Glutamatergic neuron (in vitro differentiated cells): ENCODE measurements around the gene GJB4. TPM values are rescaled to one million over a fixed set of nuclear protein-coding genes. Genes with fewer than 3 reads are reported as not detected.

Experiments
- DNase-seq: peaks from one replicate; pipeline ENCODE4 v3.0.0; 2022
- H3K27ac Mint-ChIP-seq: one replicate; pipeline ENCODE4 v1.8.0; 2020; ENCODE audit warnings: mild to moderate bottlenecking, mixed read lengths, inconsistent platforms; ENCODE audit not compliant: unreplicated experiment
- H3K27me3 Mint-ChIP-seq: one replicate; pipeline ENCODE4 v1.8.0; 2020; ENCODE audit warnings: mild to moderate bottlenecking, moderate library complexity, mixed read lengths, inconsistent platforms; ENCODE audit not compliant: unreplicated experiment
- H3K36me3 Mint-ChIP-seq: one replicate; pipeline ENCODE4 v1.8.0; 2020; ENCODE audit warnings: mild to moderate bottlenecking, mixed read lengths, inconsistent platforms; ENCODE audit not compliant: unreplicated experiment
- H3K4me1 Mint-ChIP-seq: one replicate; pipeline ENCODE4 v1.8.0; 2020; ENCODE audit warnings: mild to moderate bottlenecking, low read depth, mixed read lengths, inconsistent platforms; ENCODE audit not compliant: unreplicated experiment
- H3K4me3 Mint-ChIP-seq: one replicate; pipeline ENCODE4 v1.8.0; 2020; ENCODE audit warnings: mild to moderate bottlenecking, mixed read lengths, inconsistent platforms; ENCODE audit not compliant: unreplicated experiment
- H3K9me3 Mint-ChIP-seq: one replicate; pipeline ENCODE4 v1.8.0; 2020; ENCODE audit warnings: mild to moderate bottlenecking, moderate library complexity, mixed read lengths, inconsistent platforms; ENCODE audit not compliant: unreplicated experiment
- total RNA-seq: library from RNA; stranded (reverse); fragmentation: NEBNext Ultra II Directional; extraction: Animal tissue kit (Norgen Biotek cat#: 25700); gene quantifications from one replicate; pipeline ENCODE4 v1.2.1, GENCODE V29; 2021; ENCODE audit not compliant: unreplicated experiment
- TF ChIP-seq, protein P1 (sequence below): fragments of 200-600 bp; sonication (generic); IDR thresholded peaks from one replicate; pipeline ENCODE4 v1.5.0; 2021; ENCODE audit not compliant: partially characterized antibody, unreplicated experiment

GJB4 gene
- total RNA-seq, 1 donor from 2014 or later = not detected

DNA sequence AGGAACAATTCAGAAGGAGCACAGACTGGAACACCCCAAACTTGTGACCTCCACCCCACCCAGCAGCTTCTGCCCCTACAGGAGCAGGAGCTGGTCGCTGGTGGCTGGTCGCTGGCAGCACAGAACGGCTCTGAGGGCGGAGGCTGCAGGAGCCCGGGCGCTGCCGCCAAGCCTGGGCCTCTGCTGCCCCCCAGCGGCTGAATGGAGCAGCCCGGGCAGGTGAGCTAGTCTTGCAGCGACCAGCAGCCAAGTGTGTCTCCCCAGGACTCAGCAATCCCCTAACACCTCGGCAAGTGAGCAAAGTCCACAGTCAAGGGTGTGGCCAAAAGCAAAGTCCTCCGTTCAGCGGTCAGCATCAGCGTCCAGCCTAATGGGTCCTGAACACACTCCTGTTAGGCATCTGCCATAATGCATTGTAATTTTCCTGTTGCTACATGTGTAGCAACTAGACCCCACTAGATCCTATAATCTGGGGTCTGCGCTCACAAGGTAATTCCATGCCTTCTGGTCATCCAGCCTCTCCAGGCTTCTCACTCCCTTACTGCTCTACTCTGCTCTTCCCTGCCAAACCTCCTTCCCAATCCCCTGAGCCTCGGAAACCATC, 16.8 kb upstream of the GJB4 start:
- H3K27ac Mint-ChIP-seq = no peak overlapping the region
- H3K4me1 Mint-ChIP-seq = no peaks in the 10 kb centered on the region
- TF ChIP-seq, protein P1, sequence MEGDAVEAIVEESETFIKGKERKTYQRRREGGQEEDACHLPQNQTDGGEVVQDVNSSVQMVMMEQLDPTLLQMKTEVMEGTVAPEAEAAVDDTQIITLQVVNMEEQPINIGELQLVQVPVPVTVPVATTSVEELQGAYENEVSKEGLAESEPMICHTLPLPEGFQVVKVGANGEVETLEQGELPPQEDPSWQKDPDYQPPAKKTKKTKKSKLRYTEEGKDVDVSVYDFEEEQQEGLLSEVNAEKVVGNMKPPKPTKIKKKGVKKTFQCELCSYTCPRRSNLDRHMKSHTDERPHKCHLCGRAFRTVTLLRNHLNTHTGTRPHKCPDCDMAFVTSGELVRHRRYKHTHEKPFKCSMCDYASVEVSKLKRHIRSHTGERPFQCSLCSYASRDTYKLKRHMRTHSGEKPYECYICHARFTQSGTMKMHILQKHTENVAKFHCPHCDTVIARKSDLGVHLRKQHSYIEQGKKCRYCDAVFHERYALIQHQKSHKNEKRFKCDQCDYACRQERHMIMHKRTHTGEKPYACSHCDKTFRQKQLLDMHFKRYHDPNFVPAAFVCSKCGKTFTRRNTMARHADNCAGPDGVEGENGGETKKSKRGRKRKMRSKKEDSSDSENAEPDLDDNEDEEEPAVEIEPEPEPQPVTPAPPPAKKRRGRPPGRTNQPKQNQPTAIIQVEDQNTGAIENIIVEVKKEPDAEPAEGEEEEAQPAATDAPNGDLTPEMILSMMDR = peak; percentile 94
- H3K27me3 Mint-ChIP-seq = peaks cover 6% of the 10 kb centered on the region
- no peaks in the 10 kb centered on the region for H3K36me3 Mint-ChIP-seq
- no peak overlapping the region for H3K4me3 Mint-ChIP-seq
- H3K9me3 Mint-ChIP-seq = peaks cover 4% of the 10 kb centered on the region
- peak; percentile 96 for DNase-seq

DNA sequence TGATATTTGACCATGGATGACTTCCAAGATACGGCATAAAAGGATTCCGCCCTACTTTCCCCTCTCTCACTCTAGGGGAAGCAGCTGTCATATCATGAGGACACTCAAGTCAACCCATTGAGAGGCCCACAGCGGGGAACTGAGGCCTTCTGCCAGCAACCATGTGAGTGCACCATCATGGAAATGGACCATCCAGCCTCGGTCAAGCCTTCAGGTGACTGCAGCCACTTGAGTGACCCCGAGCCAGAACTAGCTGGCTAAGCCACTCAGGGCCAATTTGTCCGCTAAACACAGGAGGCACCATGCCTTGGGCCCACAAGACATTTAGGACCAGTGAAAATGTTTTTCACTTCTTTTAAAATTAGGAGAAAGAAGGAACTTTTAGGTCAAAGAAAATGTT, 15.8 kb upstream of the GJB4 start:
- DNase-seq = no peak
- H3K4me3 Mint-ChIP-seq = no peak overlapping the region
- no peaks in the 10 kb centered on the region for H3K36me3 Mint-ChIP-seq
- peaks cover 6% of the 10 kb centered on the region for H3K27me3 Mint-ChIP-seq
- TF ChIP-seq, protein P1 = no peak
- H3K27ac Mint-ChIP-seq = no peak overlapping the region
- no peaks in the 10 kb centered on the region for H3K9me3 Mint-ChIP-seq
- H3K4me1 Mint-ChIP-seq = no peaks in the 10 kb centered on the region

DNA sequence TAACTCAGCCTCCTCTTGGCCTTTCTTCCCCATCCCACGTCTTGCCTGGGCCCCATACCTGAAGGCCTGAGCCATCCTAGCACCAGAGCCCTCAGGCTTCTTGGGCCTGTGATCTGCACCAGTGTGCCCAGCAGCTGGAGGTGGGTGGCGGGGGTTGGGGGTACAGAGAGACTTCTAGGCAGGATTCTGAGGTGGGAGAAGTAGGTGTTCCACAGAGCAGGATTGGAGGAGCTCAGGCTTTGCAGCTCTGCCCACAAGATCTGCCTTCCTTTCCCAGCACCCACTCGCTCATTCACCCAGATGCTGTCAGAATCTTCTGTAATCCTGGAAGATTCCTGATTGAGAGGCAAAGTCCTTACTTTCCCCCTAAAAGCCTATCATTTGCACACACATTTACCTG, 14.7 kb upstream of the GJB4 start:
- no peaks in the 10 kb centered on the region for H3K4me1 Mint-ChIP-seq
- H3K9me3 Mint-ChIP-seq = no peaks in the 10 kb centered on the region
- peaks cover 6% of the 10 kb centered on the region for H3K27me3 Mint-ChIP-seq
- DNase-seq = no peak
- TF ChIP-seq, protein P1 = no peak
- H3K4me3 Mint-ChIP-seq = no peak overlapping the region
- no peak overlapping the region for H3K27ac Mint-ChIP-seq
- H3K36me3 Mint-ChIP-seq = no peaks in the 10 kb centered on the region

DNA sequence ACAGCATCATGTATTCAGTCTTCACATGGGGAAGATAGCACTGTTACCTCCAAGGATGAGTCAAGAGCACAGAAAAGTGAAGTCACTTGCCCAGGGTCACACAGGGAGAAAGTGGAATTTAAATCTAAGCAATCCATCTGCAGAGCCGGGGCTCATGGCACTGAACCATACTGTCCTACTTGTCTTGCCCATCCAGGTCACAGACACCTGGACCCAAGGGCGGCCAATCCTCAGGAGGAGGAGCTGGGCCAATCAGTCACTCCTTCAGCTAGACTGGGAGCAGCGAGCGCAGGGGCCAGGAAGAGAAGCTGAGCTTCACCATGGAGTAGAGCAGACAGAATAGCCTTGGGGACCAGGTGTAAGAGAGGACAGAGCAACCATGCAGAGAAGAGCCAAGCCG, 13.9 kb upstream of the GJB4 start:
- TF ChIP-seq, protein P1 = no peak
- Mint-ChIP-seq H3K9me3 (no peaks in the 10 kb centered on the region), H3K27me3 (peaks cover 2% of the 10 kb centered on the region), H3K4me3 (no peak overlapping the region), H3K4me1 (no peaks in the 10 kb centered on the region), H3K36me3 (no peaks in the 10 kb centered on the region), H3K27ac (no peak overlapping the region)
- no peak for DNase-seq

DNA sequence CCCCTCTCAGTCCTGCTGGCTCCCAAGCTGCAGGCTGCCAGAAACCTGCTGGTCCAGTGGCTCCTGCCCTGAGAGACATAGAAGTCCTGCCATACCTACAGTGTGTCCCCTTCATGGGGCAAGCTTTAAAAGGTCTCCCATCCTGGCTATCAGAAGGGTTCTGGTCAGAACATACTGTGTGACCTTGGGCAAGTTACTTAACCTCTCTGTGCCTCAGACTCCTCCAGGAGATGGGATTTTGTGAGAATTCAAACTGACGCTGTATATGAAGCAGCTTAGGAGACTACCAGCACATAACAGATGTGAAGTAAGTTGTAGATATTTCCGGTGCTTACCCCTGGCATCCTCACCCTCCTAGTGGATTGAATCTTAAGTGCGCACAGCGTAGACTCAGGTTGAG, 13.4 kb upstream of the GJB4 start:
- no peak for DNase-seq
- H3K9me3 Mint-ChIP-seq = no peaks in the 10 kb centered on the region
- peaks cover 2% of the 10 kb centered on the region for H3K27me3 Mint-ChIP-seq
- no peak overlapping the region for H3K27ac Mint-ChIP-seq
- no peaks in the 10 kb centered on the region for H3K4me1 Mint-ChIP-seq
- H3K36me3 Mint-ChIP-seq = no peaks in the 10 kb centered on the region
- no peak overlapping the region for H3K4me3 Mint-ChIP-seq
- TF ChIP-seq, protein P1 = no peak
